ENCODE results near the gene ANO3.

DNA sequence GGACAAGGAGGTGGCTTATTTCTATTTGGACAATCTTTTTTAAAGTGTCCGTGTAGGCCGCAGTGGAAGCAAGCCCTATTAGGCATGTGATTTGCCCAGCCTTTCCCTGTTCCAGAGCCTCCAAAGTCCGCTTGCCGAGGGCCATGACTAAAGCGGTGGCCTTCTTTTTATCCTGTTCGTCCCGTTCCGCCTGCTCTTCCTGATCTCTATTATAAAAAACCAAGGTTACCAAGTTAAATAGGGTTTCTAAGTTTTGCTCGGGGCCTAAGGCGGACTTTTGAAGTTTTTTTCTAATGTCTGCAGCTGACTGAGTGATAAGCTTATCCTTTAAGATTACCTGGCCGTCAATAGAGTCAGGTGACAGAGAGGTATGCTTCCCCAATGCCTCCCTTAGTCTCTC lies 261.8 kb downstream of the ANO3 start:
- TF ChIP-seq CTCF (IDR thresholded peaks at IDR 0.05) (no peak), POLR2A (IDR thresholded peaks at IDR 0.05) (no peak)

All from thyroid gland (tissue), 4 donors.